Hepatic stellate cell (primary cell): ENCODE measurements around the gene PICALM.

Experiments used
- DNase-seq: peaks from one replicate; pipeline ENCODE4 v3.0.0; 2011; ENCODE audit warnings: low spot score

Gene PICALM

GRCh38 chr11:86046116-86046515, 22.8 kb downstream of the PICALM start:
- DNase-seq: no peak

GRCh38 chr11:86043765-86044503, 24.9 kb downstream of the PICALM start:
- DNase-seq: no peak

GRCh38 chr11:86041975-86042378, 26.9 kb downstream of the PICALM start:
- DNase-seq: peak; percentile 60

GRCh38 chr11:86040919-86041850, 27.7 kb downstream of the PICALM start:
- no peak for DNase-seq

- no peak for DNase-seq
Observed at GRCh38 chr11:86039094-86039493, 29.8 kb downstream of the PICALM start.

GRCh38 chr11:86037743-86038142, 31.1 kb downstream of the PICALM start:
- no peak for DNase-seq

- DNase-seq: no peak
Observed at GRCh38 chr11:86035920-86036319, 33.0 kb downstream of the PICALM start.

GRCh38 chr11:86035164-86035563, 33.7 kb downstream of the PICALM start:
- DNase-seq: no peak

- no peak for DNase-seq
Observed at GRCh38 chr11:86034710-86035109, 34.2 kb downstream of the PICALM start.

GRCh38 chr11:86021377-86021776, 47.5 kb downstream of the PICALM start:
- no peak for DNase-seq

- DNase-seq: no peak
Observed at GRCh38 chr11:86018249-86018648, 50.6 kb downstream of the PICALM start.

- DNase-seq: no peak
Observed at GRCh38 chr11:86016451-86016850, 52.4 kb downstream of the PICALM start.

GRCh38 chr11:86015699-86016098, 53.2 kb downstream of the PICALM start:
- no peak for DNase-seq

GRCh38 chr11:86014221-86014620, 54.7 kb downstream of the PICALM start:
- DNase-seq: no peak

- DNase-seq: no peak
Observed at GRCh38 chr11:86013713-86014112, 55.2 kb downstream of the PICALM start.

- DNase-seq: no peak
Observed at GRCh38 chr11:86011175-86011574, 57.7 kb downstream of the PICALM start.

GRCh38 chr11:86003654-86004053, 65.2 kb downstream of the PICALM start:
- DNase-seq: no peak

GRCh38 chr11:86002431-86002830, 66.5 kb downstream of the PICALM start:
- DNase-seq: no peak

GRCh38 chr11:85991508-85991907, 77.4 kb downstream of the PICALM start:
- DNase-seq: no peak

- DNase-seq: no peak
Observed at GRCh38 chr11:85989746-85990145, 79.1 kb downstream of the PICALM start.

GRCh38 chr11:85988780-85989179, 80.1 kb downstream of the PICALM start:
- DNase-seq: no peak

GRCh38 chr11:85977751-85978160, 91.1 kb downstream of the PICALM start:
- no peak for DNase-seq

- no peak for DNase-seq
Observed at GRCh38 chr11:85976525-85976924, 92.4 kb downstream of the PICALM start.
